CD4-positive, alpha-beta T cell treated with Interleukin-17A for 1 hour (primary cell): Measurements from ENCODE around the gene PCGF1.
"Not testable (repeated sequence)": the region's sequence is repeated elsewhere in the genome, so short reads cannot be mapped to it uniquely, and the experiment has no call there.

ENCODE experiments used
- DNase-seq: peaks from one replicate; pipeline ENCODE4 v3.0.0-alpha.2; 2020

The PCGF1 gene

DNA sequence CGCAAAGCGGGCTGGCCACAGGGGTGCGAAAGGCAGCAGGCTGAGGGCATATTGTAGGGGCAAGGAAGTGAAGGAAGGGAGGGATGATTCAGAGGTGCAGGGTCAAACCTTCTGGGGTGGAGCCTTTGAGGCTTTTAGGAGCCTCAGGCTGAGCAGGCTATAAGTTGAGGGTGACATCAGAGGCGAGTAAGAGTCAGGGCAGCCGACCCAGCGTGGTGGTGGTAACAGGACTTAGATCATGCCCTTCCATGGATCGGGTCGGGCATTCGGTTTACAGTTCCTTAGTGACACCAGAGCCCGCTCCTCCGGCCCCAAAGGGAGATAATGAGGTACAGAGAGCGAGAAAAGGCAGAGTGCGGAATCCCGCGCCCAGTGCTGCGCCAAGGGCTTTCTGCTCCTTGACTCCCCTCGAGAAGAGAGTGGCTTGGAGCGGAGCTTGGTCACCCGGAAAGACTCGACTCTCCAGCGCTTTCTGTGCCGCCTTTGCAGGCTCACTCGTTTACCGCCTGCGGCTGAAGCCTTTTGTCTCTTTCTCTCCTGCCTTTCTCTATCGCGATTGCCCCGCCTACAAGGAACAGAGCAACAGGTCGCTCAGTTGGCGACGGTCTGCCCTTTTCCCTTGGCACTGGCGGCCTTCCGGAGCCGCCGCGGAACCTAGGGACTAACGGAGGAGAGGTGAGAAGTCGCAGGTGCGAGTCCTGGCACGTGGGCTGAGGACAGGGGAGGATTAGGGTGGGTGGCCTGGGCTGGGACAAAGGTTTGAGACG, 8.8 kb downstream of the PCGF1 start:
- no peak for DNase-seq

DNA sequence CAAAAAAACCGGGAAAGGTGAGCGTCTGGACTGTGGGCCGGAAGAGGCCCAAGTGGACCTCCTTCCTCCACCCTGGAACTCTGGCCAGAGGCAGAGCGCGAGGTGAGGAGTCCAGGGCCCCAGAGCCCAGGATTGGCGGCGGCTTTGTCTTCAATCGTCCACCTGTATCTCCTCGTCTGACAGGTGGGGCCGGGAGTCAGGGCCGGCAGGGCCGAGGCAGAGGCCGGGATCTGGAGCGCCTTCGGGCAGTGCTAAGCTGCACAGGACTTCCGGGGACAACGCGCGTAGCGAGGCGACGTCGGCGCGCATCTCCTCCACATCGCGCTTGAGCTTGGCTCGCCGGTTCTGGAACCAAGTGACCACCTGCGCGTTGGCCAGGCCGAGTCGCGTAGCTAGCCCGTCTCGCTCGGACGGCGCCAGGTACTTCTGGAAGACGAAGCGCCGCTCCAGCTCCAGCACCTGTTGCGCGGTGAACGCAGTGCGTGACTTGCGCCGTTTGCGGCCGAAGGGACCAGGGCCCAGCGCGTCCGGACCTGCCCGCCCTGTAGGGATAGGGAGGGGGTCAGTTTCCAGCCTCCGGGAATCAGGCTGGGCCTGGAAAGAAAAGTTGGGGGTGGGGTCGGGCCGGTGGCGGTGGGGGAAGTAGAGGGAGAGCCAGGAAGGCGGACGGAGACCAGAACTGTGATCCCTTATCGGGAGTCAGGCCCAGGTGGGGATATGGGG, 9.6 kb downstream of the PCGF1 start:
- peak; percentile 22 for DNase-seq

- DNase-seq, result no peak
These were observed 10.3 kb downstream of the PCGF1 start for GRCh38 chr2:74496997-74497776.

DNA sequence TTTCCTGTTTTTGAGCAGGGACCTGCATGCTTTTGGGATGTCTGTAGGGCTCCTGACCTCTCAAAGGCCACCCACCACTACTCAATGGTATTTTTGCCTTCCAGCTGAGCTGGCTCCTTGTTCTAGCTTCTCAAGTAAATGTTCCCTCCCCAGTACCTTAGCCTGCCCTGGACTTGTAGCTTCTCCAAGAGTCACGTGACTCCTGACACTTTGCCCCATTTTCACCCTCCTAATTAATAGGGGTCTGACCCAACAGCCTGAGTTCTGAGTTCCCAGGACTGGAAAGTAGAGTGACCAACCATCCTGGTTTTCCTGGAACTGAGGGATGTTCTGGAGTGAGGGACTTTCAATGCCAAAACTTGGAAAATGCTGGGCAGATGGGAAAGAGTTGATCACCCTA, 12.1 kb downstream of the PCGF1 start:
- DNase-seq, result no peak

DNA sequence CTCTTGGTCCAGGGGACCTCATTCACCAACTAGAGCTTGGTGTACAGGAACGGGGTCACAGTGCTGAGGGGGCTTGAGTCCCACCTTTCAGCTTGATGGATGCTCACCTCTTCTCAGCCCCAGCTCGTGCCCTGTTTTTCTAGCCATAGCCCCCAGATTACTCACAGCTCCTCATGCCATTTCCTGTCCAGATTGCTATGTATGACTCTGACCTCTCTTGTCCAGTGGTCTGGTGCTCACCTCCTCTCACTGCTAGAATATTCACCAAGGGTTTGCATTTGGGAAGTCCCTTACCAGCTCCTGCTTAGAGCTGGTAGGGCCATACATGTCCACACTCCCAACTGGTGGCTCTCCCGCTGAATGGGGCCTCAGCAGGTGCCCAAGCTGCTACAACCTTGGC, 13.9 kb downstream of the PCGF1 start:
- DNase-seq, result no peak

DNA sequence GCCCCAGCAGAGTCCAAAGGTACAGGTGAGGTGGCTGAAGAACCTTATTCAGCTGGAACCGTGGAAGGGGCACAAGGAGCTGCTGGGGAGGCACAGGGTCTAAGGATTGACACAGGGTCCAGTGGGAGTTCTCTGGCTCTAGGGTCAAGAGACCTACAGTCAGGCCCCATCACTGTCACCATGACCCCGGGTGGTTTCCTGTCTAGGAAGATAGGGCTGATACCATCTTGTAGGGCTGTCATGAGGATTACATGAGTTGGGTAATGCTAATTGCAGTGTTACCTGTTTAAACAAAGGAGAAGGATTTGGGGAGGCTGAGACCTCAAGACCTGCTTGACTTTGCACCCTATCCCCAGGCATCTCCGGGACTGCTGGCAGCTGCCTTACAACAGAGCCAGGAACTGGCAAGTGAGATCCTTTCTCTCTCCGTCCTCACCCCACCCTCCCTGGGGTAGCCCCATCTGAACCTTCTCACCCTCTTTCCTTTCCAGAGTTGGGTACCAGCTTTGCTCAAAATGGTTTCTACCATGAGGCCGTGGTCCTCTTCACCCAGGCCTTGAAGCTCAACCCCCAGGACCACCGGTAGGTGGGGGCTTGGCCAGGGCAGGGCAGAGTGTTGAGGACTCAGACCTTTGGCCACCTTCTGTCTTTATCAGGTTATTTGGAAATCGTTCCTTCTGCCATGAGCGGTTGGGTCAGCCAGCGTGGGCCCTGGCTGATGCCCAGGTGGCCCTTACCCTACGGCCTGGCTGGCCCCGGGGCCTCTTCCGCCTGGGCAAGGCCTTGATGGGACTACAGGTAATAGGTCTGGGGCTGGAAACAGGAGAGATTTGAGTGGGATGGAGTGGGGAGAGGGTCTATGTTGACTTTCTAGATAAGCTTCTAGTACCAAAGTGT, 15.6 kb downstream of the PCGF1 start:
- no peak for DNase-seq

GRCh38 chr2:74489906-74490305, 17.6 kb downstream of the PCGF1 start:
- DNase-seq, result no peak

- no peak for DNase-seq
These were observed 18.6 kb downstream of the PCGF1 start for GRCh38 chr2:74488643-74489481.

DNA sequence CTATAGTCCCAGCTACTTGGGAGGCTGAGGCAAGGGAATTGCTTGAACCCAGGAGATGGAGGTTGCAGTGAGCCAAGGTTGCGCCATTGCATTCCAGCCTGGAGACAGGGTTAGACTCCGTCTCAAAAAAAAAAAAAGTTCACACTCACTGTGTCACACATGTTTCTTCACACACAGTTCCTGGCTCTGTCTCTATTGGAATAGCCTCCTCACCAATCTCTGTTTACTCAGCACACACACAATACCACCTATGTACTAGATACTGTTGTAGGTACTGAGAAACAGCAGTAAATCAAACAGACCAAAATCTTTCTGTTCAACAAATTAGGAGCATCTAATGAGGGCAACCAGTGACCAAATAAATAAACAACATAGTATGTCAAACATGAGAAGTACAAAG, 21.4 kb downstream of the PCGF1 start:
- DNase-seq, result no peak

DNA sequence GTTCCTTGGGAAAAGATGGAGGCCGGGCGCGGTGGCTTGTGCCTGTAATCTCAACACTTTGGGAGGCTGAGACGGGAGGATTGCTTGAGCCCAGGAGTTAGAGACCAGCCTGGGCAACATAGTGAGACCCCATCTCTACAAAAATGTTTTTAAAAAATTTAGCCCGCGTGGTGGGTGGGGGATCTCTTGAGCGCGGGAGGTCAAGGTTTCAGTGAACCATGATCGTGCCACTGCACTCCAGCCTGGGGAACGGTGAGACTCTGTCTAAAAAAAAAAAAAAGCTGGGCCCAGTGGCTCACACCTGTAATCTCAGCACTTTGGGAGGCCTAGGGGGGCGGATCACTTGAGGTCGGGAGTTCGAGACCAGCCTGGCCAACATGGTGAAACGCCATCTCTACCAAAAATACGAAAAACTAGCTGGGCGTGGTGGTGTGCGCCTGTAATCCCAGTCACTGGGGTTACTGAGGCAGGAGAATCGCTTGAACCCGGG, 23.8 kb downstream of the PCGF1 start:
- not testable (repeated sequence) for DNase-seq

DNA sequence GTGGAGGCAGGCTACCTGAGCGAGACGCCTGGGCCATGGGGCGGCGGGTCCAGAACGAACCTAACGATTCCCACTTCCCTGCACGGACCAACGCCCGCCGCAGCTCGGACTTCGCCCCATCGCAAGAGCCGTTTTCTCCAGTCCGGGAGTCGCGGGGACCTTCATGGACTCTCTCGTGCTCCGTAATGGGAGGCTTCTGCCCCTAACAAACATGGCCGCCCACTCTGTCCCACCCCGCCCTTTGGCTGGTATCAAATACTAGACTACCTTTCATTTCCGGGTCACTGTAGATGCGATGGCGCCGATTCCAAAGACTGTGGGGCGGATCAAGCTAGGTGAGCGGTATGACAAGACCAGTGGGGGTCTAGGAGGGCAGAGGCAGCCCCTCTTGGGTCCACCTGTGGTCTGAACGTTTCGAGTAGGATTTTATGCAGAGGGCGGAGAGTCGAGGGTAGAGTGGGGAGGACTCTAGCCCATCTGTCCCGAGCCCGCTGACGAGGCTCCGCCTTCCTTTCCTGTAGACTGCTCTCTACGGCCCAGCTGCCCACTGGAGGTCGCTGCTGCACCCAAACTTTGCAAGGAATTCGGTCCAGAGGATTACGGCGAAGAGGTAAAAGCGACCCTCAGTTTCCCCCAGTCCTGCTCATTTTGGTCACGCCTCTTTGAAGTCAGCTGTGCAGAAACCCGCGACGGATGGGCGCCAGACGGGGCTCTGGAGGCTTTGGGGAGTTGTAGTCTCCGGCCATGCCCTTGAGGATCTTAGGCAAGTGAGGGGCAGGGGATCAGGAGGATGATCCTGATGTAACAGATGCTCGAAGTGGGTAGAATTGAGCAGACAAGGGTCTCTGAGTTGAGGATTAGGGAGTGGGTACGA, 24.5 kb downstream of the PCGF1 start, which contains the start of the genes CCDC142 and TTC31:
CCDC142 (minus strand) TSS at position 198 of the 874 bp plus-strand sequence; CDS start at position 37, 161 bp downstream.
TTC31 (plus strand) TSS at position 281 of the 874 bp plus-strand sequence; CDS start at position 296, 15 bp downstream.
- peak; percentile 96 for DNase-seq

DNA sequence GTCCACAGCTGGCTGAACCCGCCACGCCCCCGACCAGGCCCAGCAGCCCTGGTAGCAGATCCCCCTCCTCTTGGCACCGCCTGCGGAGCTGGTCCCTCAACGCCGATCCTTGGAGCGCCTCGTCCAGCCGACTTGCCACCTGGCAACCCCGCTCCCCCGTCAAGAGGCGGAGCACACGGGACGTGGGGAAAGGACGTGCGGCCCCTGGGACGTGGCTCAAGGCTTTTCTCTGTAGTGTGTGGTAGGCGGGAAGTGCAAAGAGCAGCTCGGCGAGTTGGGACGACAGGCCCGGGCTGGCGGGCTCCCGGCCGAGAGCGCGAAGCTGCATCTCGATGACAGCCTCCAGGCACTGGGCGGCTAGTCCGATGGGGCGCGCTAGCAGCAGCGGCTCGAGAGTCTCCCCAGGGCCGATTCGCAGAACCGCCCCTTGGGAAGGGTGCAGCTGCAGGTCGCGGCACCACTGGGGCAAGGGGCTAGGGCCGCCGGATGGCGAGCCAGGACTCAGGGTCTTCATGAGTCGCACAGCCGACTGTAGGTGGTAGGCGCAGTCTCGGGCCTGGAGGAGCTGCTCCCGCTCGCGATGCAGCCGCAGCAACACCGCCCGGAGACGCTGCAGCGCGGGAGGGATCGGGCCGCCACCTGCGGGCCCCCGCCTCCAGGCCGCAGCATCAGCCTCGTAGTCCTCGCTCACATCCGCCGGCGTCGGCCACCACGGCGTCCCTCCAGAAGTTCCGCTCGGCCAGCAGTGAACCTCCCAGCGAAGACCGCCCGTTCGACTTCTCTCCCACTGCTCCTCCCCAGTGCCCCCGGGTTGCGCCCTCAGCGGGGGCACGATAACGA, 25.3 kb downstream of the PCGF1 start:
- peak; percentile 70 for DNase-seq

- DNase-seq, result no peak
These were observed 26.1 kb downstream of the PCGF1 start for GRCh38 chr2:74481431-74481830.

GRCh38 chr2:74474899-74475298, 32.6 kb downstream of the PCGF1 start:
- no peak for DNase-seq

- no peak for DNase-seq
These were observed 33.0 kb downstream of the PCGF1 start for GRCh38 chr2:74474481-74474880.

DNA sequence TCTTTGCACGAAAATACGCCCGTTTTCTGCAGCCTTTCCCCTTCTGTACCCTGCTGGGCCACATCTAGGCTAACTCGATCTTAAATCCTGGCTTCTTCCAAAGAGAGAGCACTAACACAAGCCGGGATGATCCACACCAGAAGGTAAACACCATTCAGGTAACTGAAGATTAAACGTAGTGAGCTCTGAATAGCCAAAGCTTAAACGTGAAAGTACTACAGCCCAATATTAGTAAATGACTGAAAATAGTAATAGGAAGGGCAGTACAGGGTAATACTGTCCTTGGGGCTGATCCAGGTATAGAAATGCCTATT, 34.6 kb downstream of the PCGF1 start:
- DNase-seq, result no peak

GRCh38 chr2:74472086-74472944, 35.2 kb downstream of the PCGF1 start, which contains the start of gene MRPL53:
TSS of gene MRPL53 (minus strand) at chr2:74472680. CDS start at chr2:74472660, 20 bp downstream.
- peak; percentile 96 for DNase-seq
